ENCODE results near the gene TSHZ2.

GRCh38 chr20:53338716-53339115 lies 366.6 kb downstream of the TSHZ2 start:
- TF ChIP-seq, protein P1, sequence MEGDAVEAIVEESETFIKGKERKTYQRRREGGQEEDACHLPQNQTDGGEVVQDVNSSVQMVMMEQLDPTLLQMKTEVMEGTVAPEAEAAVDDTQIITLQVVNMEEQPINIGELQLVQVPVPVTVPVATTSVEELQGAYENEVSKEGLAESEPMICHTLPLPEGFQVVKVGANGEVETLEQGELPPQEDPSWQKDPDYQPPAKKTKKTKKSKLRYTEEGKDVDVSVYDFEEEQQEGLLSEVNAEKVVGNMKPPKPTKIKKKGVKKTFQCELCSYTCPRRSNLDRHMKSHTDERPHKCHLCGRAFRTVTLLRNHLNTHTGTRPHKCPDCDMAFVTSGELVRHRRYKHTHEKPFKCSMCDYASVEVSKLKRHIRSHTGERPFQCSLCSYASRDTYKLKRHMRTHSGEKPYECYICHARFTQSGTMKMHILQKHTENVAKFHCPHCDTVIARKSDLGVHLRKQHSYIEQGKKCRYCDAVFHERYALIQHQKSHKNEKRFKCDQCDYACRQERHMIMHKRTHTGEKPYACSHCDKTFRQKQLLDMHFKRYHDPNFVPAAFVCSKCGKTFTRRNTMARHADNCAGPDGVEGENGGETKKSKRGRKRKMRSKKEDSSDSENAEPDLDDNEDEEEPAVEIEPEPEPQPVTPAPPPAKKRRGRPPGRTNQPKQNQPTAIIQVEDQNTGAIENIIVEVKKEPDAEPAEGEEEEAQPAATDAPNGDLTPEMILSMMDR (IDR thresholded peaks at IDR 0.05), result no peak
- TF ChIP-seq POLR2AphosphoS5 (IDR thresholded peaks at IDR 0.05), result no peak
- TF ChIP-seq POLR2A (IDR thresholded peaks at IDR 0.05), result no peak

All from breast epithelium (tissue), 3 donors.